ENCODE results near the gene NEDD9.

GRCh38 chr6:11179088-11179418, 53.4 kb downstream of the NEDD9 start:
- TF ChIP-seq, protein P1, sequence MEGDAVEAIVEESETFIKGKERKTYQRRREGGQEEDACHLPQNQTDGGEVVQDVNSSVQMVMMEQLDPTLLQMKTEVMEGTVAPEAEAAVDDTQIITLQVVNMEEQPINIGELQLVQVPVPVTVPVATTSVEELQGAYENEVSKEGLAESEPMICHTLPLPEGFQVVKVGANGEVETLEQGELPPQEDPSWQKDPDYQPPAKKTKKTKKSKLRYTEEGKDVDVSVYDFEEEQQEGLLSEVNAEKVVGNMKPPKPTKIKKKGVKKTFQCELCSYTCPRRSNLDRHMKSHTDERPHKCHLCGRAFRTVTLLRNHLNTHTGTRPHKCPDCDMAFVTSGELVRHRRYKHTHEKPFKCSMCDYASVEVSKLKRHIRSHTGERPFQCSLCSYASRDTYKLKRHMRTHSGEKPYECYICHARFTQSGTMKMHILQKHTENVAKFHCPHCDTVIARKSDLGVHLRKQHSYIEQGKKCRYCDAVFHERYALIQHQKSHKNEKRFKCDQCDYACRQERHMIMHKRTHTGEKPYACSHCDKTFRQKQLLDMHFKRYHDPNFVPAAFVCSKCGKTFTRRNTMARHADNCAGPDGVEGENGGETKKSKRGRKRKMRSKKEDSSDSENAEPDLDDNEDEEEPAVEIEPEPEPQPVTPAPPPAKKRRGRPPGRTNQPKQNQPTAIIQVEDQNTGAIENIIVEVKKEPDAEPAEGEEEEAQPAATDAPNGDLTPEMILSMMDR (conservative IDR thresholded peaks at IDR 0.05), result no peak
- TF ChIP-seq ZFX (IDR thresholded peaks at IDR 0.05), result no peak
